ENCODE results near the gene C20orf204. TPM values are rescaled to one million over a fixed set of nuclear protein-coding genes. Genes with fewer than 3 reads are reported as not detected.

The C20orf204 gene
- total and polyA plus RNA-seq, 8 donors, result 0.31 to 3.7 (median 0.79) TPM

GRCh38 chr20:64074184-64074789 lies 38.3 kb downstream of the C20orf204 start:
- H3K27ac ChIP-seq, result no peak overlapping the region
- DNase-seq, result no peak
- TF ChIP-seq CTCF (IDR thresholded peaks at IDR 0.05), result no peak
- no peak for ATAC-seq
- H3K36me3 ChIP-seq, result no peaks in the 10 kb centered on the region
- no peak for FAIRE-seq
- peaks cover 0 to 10% (median 6%) of the 10 kb centered on the region in 3 donors for H3K4me1 ChIP-seq
- no peaks in the 10 kb centered on the region for H3K9me3 ChIP-seq
- 91 to 93% methylated on average over 28 of the region's 28 CpGs for WGBS, 2 donors
- H3K27me3 ChIP-seq, result no peaks in the 10 kb centered on the region
- intact Hi-C loops (cut with DNase I), result no loop called here
- H3K4me3 ChIP-seq, result no peak overlapping the region

DNA sequence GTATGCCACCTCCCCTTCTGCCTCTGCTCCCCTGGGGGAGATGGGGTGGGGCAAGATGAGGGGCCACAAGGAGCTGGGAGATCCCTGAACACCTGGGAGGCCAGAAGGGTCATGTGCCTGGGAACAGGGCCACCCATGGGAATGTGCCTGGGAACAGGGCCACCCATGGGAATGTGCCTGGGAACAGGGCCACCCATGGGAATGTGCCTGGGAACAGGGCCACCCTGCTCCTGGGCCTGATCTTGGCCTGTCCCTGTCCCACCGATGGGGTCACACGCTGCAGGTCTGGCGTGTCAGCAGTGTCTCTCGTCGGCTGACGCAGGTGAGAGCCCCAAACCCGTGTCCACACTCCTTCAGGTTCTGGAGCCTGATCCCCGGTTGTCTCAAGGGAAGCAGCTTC lies 39.0 kb downstream of the C20orf204 start:
- ATAC-seq, result no peak
- H3K9me3 ChIP-seq, result no peaks in the 10 kb centered on the region
- H3K27me3 ChIP-seq, result no peaks in the 10 kb centered on the region
- H3K4me3 ChIP-seq, result no peak overlapping the region
- no peak for FAIRE-seq
- H3K4me1 ChIP-seq, result peaks cover 0 to 10% (median 6%) of the 10 kb centered on the region in 3 donors
- intact Hi-C loops (cut with DNase I), result no loop called here
- no peaks in the 10 kb centered on the region for H3K36me3 ChIP-seq
- no peak for TF ChIP-seq CTCF (IDR thresholded peaks at IDR 0.05)
- no peak overlapping the region for H3K27ac ChIP-seq
- 89 to 96% methylated on average over 8 of the region's 8 CpGs for WGBS, 2 donors
- DNase-seq, result no peak

- Histone ChIP-seq H3K27ac (no peak overlapping the region), H3K27me3 (no peaks in the 10 kb centered on the region), H3K4me3 (no peak overlapping the region), H3K4me1 (peaks cover 0 to 10% (median 6%) of the 10 kb centered on the region in 3 donors), H3K36me3 (no peaks in the 10 kb centered on the region), H3K9me3 (no peaks in the 10 kb centered on the region)
- intact Hi-C loops (cut with DNase I), result no loop called here
- ATAC-seq, result no peak
- no peak for TF ChIP-seq CTCF (IDR thresholded peaks at IDR 0.05)
- WGBS, 2 donors, result 93% methylated on average over 12 of the region's 12 CpGs
- DNase-seq, result peak in 1 of 6 donors; percentile 22
- no peak for FAIRE-seq
These were observed 39.6 kb downstream of the C20orf204 start for GRCh38 chr20:64075556-64075955.

DNA sequence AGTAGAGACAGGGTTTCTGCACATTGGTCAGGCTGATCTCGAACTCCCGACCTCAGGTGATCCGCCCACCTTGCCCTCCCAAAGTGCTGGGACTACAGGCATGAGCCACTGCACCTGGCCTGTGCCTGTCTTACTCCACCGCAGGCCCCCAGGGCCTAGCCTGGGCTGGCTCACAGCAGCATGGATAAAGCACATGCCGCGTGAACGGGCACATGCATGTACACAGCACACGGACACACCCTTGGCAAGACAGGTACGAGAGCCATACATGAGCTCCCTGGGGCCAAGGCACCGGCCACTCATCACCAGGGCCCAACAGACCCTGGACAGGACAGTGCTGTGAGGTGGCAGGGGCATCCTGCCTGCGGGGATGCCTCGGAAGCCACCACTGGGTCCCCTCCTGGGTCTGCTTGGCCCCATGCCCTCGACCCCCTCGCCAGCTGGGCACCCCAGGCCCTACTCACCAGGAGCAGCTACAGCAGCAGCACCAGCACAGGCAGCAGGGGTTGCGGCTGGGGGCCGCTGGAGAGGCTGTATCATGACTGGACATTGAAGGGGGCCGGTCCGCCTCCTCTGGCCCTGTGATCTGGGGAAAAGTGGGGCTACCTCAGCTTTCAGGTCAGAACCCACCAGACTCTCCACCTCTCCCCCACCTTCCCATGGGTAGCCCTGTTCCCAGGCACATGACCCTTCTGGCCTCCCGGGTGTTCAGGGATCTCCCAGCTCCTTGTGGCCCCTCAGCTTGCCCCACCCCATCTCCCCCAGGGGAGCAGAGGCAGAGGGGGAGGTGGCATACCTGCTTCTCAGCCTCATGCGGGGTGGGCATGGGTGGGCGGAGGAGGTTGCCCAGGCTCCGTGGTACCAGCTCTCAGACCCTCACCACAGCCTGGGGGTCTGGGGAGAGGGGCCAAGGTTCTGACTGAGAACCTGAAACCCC lies 40.3 kb downstream of the C20orf204 start:
- intact Hi-C loops (cut with DNase I), result no loop called here
- peaks cover 0 to 10% (median 6%) of the 10 kb centered on the region in 3 donors for H3K4me1 ChIP-seq
- ATAC-seq, result no peak
- no peaks in the 10 kb centered on the region for H3K36me3 ChIP-seq
- H3K9me3 ChIP-seq, result no peaks in the 10 kb centered on the region
- H3K4me3 ChIP-seq, result peak overlapping the region in 1 of 4 donors; percentile 83
- 93 to 96% methylated on average over 17 to 19 of the region's 22 CpGs for WGBS, 2 donors
- H3K27me3 ChIP-seq, result no peaks in the 10 kb centered on the region
- no peak overlapping the region for H3K27ac ChIP-seq
- no peak for FAIRE-seq
- peak in 1 of 6 donors; percentile 25 for DNase-seq
- TF ChIP-seq CTCF (IDR thresholded peaks at IDR 0.05), result no peak

Data from pancreas (tissue), 10 donors.